Measurements from ENCODE around the gene WDR36.
"Not testable (repeated sequence)": the region's sequence is repeated elsewhere in the genome, so short reads cannot be mapped to it uniquely, and the experiment has no call there.

WDR36 gene

DNA sequence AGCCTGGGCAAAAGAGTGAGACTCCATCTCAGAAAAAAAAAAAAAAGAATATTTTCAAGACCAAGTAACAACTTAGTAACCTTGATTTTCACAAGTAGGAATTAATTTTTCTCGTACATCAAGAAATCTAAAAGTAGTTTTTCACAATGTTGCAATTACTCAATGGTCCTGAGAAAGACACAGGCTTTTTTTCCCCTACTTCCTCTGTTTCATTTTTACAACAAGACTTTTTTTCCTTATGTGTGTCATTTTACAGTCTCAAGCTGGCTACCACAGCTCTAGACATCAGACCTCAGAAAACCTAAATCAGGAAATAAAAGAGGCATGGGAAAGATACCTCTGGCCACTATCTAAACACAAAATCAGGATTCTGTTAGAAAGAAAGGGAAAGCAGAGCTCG, 45.9 kb downstream of the WDR36 start:
- no peak for DNase-seq

GRCh38 chr5:111141471-111141870, 49.3 kb downstream of the WDR36 start:
- not testable (repeated sequence) for DNase-seq

DNA sequence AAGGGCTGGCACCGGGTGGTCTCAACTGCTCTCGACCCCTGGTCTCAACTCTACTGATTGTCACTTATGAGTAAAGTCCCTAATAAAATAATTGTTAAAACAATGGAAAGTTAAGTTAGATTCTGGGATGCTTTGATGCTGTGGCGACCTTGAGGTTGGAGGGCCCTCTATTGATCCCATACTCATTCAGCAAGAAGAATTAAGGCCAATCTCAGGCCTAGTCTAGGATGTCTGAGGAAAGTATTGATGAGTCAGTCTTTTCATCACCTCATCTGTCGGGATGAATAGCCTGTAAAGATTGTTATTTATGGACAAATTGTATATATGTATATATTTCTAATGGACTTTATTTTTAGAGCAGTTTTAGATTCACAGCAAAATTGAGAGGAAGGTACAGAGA, 50.8 kb downstream of the WDR36 start:
- peak; percentile 30 for DNase-seq

- peak; percentile 93 for DNase-seq
Observed at GRCh38 chr5:111143910-111144309, 51.8 kb downstream of the WDR36 start.

GRCh38 chr5:111144352-111144930, 52.3 kb downstream of the WDR36 start:
- peak; percentile 18 for DNase-seq

GRCh38 chr5:111146053-111146452, 53.9 kb downstream of the WDR36 start:
- DNase-seq = no peak

- no peak for DNase-seq
Observed at GRCh38 chr5:111147502-111147901, 55.4 kb downstream of the WDR36 start.

GRCh38 chr5:111151998-111152397, 59.9 kb downstream of the WDR36 start:
- DNase-seq = no peak

DNA sequence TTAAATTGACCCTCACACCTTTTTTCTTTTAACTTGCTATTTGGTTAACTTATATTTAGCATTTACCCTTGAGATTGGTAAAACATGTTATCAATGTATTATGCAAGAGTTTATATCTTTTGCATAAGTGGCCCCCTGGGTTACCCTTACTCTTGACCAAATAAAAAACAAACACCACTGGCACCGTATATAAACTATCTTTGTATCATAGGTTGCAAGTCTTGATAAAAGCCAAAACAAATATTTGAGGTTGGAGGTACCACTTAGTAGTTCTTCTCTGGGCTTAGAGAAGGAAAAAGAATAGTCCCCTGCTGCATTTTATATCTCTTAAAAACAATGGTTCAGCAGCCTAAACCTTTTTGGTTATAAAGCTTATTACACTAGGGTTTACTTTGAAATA, 61.3 kb downstream of the WDR36 start:
- no peak for DNase-seq

- DNase-seq = no peak
Observed at GRCh38 chr5:111153945-111154344, 61.8 kb downstream of the WDR36 start.

- DNase-seq = peak; percentile 75
Observed at GRCh38 chr5:111158105-111158744, 66.1 kb downstream of the WDR36 start.

DNA sequence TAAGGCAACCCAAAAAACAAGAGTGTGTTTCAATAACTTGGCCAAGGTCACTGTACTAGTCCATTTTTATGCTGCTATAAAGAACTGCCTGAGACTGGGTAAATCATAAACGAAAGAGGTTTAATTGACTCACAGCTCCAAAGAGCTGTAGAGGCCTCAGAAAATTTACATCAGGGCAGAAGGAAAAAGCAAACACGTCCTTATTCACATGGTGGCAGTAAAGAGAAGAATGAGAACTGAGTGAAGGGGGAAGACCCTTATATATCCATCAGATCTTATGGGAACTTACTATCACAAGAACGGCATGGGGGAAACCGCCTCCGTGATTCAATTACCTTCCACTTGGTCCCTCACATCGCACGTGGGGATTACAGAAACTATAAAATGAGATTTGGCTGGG, 67.7 kb downstream of the WDR36 start:
- no peak for DNase-seq

DNA sequence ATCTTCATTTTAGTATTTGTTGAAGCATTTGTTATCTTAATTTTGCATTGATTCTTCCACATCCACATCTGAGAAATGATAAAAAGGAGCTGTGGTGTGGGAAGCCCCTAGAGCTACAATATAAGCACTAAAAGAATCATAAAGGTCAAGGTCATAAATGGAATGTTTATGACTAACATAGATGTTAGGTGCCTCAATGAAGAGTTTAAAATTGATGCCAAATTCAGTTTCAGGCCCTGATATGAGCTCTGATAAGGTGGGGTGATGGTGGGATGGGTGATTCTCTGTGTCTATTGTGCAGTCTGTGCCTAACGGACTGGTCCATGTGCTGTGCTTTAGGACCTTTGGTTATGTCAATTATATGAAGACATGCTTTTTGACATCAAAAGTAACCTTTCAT, 70.9 kb downstream of the WDR36 start:
- no peak for DNase-seq

GRCh38 chr5:111165058-111165457, 72.9 kb downstream of the WDR36 start:
- no peak for DNase-seq

DNA sequence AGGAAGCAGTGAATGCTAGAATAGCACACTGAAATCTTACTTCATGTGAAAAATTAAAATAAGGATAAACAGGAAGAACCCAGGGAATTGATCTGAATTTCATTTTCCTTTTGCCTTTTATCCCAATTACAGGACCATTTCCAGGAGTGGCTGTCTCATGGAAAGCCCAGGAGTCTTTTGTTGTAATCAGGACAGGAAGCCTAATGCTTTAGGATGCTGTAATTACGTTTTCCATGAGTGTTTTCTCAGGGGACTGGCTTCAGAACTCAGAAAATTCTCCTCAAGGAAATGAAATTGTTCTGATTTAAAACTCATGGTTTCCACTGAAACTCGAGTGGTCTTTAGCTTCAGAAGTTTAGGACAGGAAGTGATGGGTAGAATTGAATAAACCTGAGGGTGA, 75.4 kb downstream of the WDR36 start:
- no peak for DNase-seq

DNA sequence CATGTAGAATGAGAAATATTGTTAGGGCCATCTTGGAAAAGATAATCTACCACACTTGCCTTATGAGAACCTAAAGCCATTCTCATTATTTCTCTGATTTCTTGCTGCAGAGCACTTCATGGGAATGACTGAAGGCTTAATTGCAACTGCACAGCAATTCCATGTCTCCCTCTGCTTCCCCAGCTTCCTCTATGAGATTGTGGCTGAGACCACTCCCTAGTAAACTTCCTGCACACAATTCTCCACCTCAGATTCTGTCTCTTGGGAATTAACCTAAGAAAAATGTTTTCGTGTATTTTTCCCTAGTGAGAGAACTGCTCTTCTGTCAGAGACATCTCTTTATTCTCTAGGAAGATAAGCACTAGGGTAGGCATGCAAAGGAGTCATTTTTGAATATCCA, 76.5 kb downstream of the WDR36 start:
- DNase-seq = no peak

- DNase-seq = no peak
Observed at GRCh38 chr5:111169269-111169668, 77.1 kb downstream of the WDR36 start.

DNA sequence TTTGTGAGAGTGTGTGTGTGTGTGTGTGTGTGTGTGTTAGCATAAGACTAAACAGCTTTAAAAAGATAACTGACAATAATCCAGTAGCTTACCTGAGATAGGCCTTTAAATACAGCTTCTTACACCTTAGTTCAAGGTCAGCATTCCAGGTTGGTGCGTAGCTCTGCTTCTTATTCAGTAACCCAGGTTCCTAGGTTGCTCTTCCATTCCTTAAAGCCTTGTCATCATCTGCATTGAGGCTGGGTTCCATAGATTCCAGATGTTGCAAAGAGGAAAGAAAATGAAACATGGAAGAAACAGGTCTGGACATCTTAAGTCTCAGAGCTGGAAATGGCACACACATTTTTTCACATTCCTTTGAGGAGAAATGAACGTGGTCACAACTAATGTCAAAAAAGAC, 78.1 kb downstream of the WDR36 start:
- no peak for DNase-seq

DNA sequence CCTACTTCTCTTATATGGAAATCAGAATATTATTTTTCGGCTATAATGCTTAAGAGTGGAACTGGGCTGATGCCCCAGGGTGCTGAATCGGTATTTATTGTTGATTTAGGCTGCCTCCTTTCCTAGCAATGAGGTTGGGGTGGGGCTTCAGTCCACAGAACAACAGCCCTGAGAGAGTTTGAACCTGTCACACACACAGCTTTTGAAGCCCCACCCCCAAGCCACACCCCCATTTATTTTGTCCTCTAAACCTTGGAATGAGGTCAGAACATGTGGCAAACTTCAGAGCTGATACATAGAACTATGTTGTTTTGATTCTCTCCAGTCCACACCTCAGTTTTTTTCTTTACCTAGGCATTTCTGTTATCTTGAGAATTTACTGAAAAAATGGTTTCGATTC, 80.4 kb downstream of the WDR36 start:
- no peak for DNase-seq

DNA sequence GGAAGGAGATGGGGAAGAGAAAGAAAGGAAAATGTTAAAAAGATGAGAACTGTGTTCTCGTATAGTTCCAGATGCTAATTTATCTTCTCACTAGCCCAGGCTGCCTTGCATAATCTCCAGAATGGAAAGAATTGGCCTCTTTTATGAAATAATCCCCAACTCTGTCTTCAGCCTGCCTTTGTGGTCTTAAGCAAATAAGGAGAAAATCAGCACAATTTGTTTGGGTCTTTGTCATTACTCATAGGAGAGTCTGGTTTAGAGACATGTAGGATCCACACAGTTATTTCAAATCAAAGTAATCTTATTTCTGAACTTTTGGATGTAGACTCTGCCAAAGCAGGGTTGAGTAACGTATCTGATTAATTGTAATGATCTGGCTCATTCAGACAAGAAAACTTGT, 81.3 kb downstream of the WDR36 start:
- DNase-seq = peak; percentile 14

Data from fibroblast of skin of right biceps (primary cell).